Mesodermal cell (in vitro differentiated cells): ENCODE measurements around the gene POLR3B.
"Not testable (repeated sequence)": the region's sequence is repeated elsewhere in the genome, so short reads cannot be mapped to it uniquely, and the experiment has no call there.

ENCODE experiments used
- H3K27ac ChIP-seq: 2 replicates; pipeline ENCODE4 v1.7.0; 2013; ENCODE audit warnings: mild to moderate bottlenecking, low read depth, low read length, moderate library complexity; ENCODE audit not compliant: severe bottlenecking
- H3K36me3 ChIP-seq: 2 replicates; pipeline ENCODE4 v1.7.1; 2013; ENCODE audit warnings: mild to moderate bottlenecking, low read length, moderate library complexity; ENCODE audit not compliant: control insufficient read depth, insufficient read depth
- H3K4me1 ChIP-seq: one replicate; pipeline ENCODE4 v1.7.1; 2013; ENCODE audit warnings: mild to moderate bottlenecking, low read length; ENCODE audit not compliant: insufficient read depth, control insufficient read depth, poor library complexity, severe bottlenecking
- H3K4me3 ChIP-seq: 2 replicates; pipeline ENCODE4 v1.7.0; 2013; ENCODE audit warnings: low read length, control low read depth, mild to moderate bottlenecking; ENCODE audit not compliant: insufficient read depth, poor library complexity, severe bottlenecking; ENCODE audit errors: extremely low read depth
- H3K9me3 ChIP-seq: 2 replicates; pipeline ENCODE4 v1.7.1; 2013; ENCODE audit warnings: mild to moderate bottlenecking, low read length, moderate library complexity; ENCODE audit not compliant: control insufficient read depth
- WGBS, 2 experiments: methylation state at CpG; one replicate each; pipeline ENCODE4 v1.1.5; 2013; ENCODE audit warnings: missing lambda C conversion rate in 2 of 2; ENCODE audit not compliant: insufficient coverage in 2 of 2; 5-methylcytosine and 5-hydroxymethylcytosine counted together

The POLR3B gene

DNA sequence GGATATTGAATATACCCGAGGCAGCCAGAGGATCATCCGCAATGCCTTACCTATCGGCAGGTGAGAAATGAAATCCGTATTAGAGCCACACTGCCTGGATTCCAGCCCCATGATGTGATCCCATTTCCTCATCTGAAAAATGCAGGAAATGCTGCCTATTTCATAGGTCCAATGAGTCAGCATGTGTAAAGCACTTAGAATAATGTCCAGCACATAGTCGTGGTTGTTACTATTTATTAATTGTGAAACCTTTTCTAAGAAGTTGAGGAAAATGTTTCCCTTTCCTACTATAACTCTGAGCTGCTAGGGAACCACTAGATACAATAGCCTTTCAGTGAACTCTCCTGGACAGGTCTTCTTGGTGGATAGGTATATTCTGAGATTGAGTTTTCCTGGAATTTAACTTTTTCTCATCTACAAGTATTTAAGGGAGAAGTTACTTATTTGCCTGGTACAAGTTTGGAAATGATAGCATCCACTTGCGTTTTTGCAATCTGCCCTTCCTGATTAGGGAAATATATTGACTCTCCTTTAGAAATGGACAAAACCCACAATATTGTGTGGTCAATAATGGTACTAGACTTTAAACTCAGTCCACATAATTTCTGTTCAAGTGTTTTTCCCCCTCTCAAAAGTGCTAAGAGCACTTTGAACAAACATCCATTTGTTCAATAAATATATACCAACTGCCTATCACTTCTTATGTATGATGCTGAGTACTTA lies 12.2 kb downstream of the POLR3B start:
- Histone ChIP-seq H3K27ac (no peak overlapping the region), H3K9me3 (no peaks in the 10 kb centered on the region), H3K36me3 (peaks cover 28% of the 10 kb centered on the region), H3K4me1 (no peaks in the 10 kb centered on the region), H3K4me3 (no peak overlapping the region)
- 90 to 98% methylated on average over 4 of the region's 6 CpGs for WGBS, 2 experiments

DNA sequence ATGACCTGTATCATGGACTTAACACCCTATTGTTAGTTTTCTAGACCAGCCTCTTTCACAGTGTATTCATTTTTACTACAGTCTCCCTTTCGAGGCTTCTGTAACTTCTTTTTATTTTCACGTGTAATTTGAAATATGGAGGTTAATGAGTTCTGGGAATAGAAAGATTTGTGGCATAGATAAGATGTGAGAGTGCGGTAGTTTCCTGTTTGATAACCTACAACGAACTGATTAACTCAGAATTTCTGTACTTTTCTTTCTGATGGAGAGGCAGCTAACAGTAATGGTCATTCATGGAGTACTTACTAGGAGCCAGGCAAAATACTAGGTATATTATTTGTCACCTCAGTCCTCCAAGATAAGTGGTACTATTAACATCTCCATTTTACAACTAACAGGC lies 21.2 kb downstream of the POLR3B start:
- no peak overlapping the region for H3K4me3 ChIP-seq
- H3K4me1 ChIP-seq, result no peaks in the 10 kb centered on the region
- no peak overlapping the region for H3K27ac ChIP-seq
- H3K9me3 ChIP-seq, result peaks cover 2% of the 10 kb centered on the region
- peaks cover 63% of the 10 kb centered on the region for H3K36me3 ChIP-seq
- 60 to 100% methylated on average over 1 to 2 of the region's 4 CpGs for WGBS, 2 experiments

DNA sequence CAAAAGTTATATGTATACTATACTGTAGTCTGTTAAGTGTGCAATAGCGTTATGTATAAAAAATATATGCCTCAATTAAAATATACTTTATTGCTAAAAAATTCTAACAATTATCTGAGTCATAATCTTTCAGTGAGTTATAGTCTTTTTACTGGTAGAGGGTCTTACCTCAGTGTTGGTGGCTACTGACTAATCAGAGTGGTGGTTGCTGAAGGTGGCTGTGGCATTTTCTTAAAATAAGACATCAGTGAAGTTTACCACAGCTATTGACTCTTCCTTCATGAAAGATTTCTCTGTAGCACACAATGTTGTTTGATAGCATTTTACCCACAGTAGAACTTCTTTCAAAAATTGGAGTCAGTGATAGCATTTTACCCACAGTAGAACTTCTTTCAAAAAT lies 23.4 kb downstream of the POLR3B start:
- Histone ChIP-seq H3K4me3 (no peak overlapping the region), H3K9me3 (peaks cover 2% of the 10 kb centered on the region), H3K27ac (no peak overlapping the region), H3K4me1 (no peaks in the 10 kb centered on the region), H3K36me3 (peaks cover 64% of the 10 kb centered on the region)
- WGBS, 2 experiments, result no CpG with 5 or more reads among the region's 1 CpG

DNA sequence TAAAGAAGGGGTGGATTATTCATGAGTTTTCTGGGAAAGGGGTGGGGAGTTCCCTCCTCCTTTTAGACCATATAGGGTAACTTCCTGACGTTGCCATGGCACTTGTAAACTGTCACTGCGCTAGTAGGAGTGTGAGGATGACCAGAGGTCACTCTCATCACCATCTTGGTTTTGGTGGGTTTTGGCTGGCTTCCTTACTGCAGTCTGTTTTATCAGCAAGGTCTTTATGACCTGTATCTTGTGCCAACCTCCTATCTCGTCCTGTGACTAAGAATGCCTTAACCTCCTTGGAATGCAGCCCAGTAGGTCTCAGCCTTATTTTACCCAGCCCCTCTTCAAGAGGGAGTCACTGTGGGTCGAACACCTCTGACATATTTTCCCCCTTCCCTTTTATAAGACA lies 24.3 kb downstream of the POLR3B start:
- not testable (repeated sequence) for H3K4me3 ChIP-seq, H3K9me3 ChIP-seq, H3K27ac ChIP-seq, H3K4me1 ChIP-seq
- peaks cover 55% of the 10 kb centered on the region for H3K36me3 ChIP-seq
- 80 to 100% methylated on average over 1 of the region's 4 CpGs for WGBS, 2 experiments

DNA sequence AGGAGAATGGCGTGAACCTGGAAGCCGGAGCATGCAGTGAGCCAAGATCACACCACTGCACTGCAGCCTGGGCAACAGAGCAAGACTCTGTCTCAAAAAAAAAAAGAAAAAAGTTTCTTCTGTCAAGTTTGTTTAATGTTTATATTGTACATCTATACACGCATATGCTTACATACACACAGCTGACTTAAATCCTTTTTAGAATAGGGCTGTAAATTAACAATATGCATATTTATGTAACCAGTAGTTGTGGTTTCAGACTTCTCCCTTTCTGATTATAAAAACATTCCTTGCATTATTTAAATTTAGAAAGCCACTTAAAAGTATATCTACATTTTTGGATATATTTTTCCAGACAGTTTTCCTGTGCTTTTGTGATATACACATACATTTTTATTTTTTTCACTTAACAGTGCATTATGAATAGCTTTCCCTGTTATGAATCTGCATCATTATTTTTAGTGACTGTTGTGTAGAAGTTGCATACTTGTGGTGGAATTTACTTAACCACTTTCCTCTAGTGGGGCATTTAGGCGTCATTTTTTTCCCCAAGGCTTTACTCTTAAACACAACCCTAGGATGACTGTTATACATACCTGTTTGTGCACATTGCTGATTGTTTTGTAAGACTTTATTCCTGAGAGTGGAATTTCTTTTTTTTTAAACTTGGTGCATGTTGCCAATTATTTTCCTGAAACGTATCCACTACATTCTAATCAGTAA lies 29.4 kb downstream of the POLR3B start:
- 80 to 94% methylated on average over 1 to 2 of the region's 5 CpGs for WGBS, 2 experiments
- H3K27ac ChIP-seq, result no peak overlapping the region
- peaks cover 31% of the 10 kb centered on the region for H3K36me3 ChIP-seq
- no peak overlapping the region for H3K4me3 ChIP-seq
- H3K9me3 ChIP-seq, result peaks cover 2% of the 10 kb centered on the region
- no peaks in the 10 kb centered on the region for H3K4me1 ChIP-seq

DNA sequence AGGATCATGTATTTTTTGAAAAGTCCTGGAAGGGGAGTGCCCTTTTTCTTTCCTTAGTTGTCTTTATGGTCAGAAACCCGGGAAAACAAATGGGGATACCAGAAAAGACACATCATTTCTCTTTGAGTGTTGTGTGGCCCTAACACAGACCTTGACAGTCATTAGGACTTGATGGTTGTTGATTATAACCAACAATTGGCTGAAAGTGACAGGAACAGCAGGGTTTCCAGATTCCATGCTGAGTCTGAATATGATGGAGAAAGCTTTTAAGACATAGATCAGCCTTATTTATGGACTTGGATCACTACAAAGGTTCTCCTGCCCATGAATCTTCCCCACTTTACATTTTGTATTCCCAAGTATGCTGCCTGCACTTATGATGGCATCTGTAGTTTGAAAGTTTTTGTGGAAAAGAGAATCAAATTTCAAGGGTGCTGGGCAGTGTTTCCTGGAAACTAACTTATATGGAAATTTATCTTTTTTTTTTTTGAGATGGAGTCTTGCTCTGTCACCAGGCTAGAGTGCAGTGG lies 30.4 kb downstream of the POLR3B start:
- Histone ChIP-seq H3K36me3 (peaks cover 24% of the 10 kb centered on the region), H3K9me3 (no peaks in the 10 kb centered on the region), H3K4me1 (no peaks in the 10 kb centered on the region), H3K4me3 (no peak overlapping the region), H3K27ac (no peak overlapping the region)
- 83% methylated on average over 1 of the region's 1 CpG; no CpG with 5 or more reads in 1 of the 2 experiments for WGBS, 2 experiments

DNA sequence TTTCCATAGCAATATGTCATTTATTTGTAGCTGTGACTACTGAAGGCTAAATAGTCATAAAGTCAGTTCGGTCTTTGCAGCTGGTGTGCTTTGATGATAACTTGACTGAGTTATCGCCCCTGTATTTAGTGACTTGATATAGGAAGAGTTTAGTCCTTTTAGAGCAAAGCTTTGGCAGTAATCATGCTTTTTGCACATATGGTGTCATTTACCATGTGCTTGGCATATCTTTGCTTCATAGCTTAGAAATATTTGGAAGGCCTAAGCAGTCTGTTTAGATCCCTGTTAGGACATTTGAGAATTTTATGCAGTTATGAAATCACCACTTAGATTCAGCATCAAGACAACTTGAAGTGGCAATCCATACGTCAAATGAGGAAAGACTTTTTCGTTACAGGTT lies 31.6 kb downstream of the POLR3B start:
- peaks cover 30% of the 10 kb centered on the region for H3K36me3 ChIP-seq
- H3K27ac ChIP-seq, result no peak overlapping the region
- 89 to 95% methylated on average over 3 to 4 of the region's 4 CpGs for WGBS, 2 experiments
- no peaks in the 10 kb centered on the region for H3K4me1 ChIP-seq
- H3K4me3 ChIP-seq, result no peak overlapping the region
- no peaks in the 10 kb centered on the region for H3K9me3 ChIP-seq

DNA sequence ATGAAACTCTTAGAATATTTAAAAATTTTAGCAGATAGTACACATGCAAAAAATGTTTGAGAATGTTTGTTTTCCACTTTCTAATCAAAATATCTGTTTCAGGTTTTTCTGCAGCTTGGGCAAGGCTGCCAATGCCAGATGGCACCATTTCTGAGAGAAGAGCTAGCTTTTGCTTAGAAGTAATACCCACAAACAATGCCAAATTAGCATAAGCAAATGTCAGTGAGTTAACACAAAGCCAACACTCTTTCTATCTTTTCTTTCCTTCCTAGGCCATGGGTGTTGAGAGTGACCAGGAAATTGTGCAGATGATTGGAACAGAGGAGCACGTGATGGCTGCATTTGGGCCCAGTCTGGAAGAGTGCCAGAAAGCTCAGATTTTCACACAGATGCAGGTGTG lies 35.2 kb downstream of the POLR3B start:
- H3K4me1 ChIP-seq, result no peaks in the 10 kb centered on the region
- peaks cover 13% of the 10 kb centered on the region for H3K9me3 ChIP-seq
- H3K4me3 ChIP-seq, result no peak overlapping the region
- H3K36me3 ChIP-seq, result peaks cover 45% of the 10 kb centered on the region
- 100% methylated on average over 1 of the region's 1 CpG; no CpG with 5 or more reads in 1 of the 2 experiments for WGBS, 2 experiments
- no peak overlapping the region for H3K27ac ChIP-seq

DNA sequence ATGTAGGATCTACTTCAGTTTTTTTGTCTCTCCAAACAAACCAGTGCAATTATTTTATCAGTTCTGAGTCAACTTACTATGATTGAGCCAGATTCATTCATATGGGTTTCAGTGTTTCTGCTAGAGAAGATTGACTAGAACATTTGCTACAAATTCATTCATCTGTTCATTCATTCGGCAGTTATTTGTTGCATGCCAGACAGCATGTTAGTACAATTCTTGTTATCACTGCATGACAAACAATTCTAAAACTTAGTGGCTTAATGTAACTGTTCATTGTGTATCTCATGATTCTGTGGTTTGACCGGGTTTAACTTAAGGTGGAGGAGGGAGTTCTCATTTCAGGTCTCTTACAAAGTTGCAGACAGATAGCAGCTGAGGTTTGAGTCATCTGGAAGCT lies 52.3 kb downstream of the POLR3B start:
- H3K27ac ChIP-seq, result no peak overlapping the region
- 100% methylated on average over 1 of the region's 2 CpGs; no CpG with 5 or more reads in 1 of the 2 experiments for WGBS, 2 experiments
- H3K36me3 ChIP-seq, result peaks cover 9% of the 10 kb centered on the region
- H3K4me1 ChIP-seq, result no peaks in the 10 kb centered on the region
- H3K4me3 ChIP-seq, result no peak overlapping the region
- no peaks in the 10 kb centered on the region for H3K9me3 ChIP-seq

DNA sequence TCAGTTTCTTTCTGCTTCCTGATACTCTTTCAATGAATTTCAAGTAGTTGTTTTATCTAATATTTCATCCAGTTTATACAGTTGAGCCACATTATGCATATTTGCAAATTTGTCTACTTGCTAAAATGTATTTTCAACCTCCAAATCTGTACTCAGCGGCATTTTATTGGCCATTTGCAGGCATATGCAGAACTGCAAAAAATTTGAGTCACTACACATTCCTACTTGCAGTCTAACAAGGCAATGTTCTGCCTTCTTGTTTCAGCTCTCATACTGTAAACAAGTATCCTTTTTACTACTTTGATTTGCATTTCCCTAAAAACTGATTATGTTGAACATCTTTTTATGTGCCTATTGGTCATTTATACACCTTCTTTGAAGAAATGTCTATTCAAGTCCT lies 55.0 kb downstream of the POLR3B start:
- Histone ChIP-seq H3K4me1 (no peaks in the 10 kb centered on the region), H3K9me3 (no peaks in the 10 kb centered on the region), H3K27ac (no peak overlapping the region), H3K4me3 (no peak overlapping the region), H3K36me3 (peaks cover 9% of the 10 kb centered on the region)
- 91 to 92% methylated on average over 1 of the region's 1 CpG for WGBS, 2 experiments

DNA sequence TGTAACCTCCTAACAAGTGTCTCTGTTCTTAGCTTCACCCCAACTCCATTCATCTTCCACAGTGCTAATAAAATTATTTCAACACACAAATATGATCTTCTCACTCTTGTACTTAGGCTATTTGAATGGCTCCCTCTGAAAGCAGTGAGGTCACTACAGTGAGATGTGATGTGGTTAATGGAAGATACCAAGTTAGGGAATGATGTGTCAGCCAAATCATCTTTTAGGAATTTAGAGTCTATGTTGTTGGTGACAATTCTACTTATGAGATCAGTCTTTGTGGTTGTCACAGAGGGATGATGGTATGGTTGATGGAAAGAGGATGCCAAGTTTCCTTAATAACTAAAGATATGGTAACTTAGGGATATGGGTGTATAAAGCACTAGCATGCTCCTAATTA lies 57.6 kb downstream of the POLR3B start:
- peaks cover 7% of the 10 kb centered on the region for H3K36me3 ChIP-seq
- H3K27ac ChIP-seq, result no peak overlapping the region
- no peak overlapping the region for H3K4me3 ChIP-seq
- peaks cover 10% of the 10 kb centered on the region for H3K4me1 ChIP-seq
- no peaks in the 10 kb centered on the region for H3K9me3 ChIP-seq
